Measurements from ENCODE around the gene BAD. TPM values are rescaled to one million over a fixed set of nuclear protein-coding genes. Genes with fewer than 3 reads are reported as not detected.

BAD gene
- total and polyA plus RNA-seq, 4 experiments from 2014 or later: 23.1 to 70.1 (median 37.2) TPM

GRCh38 chr11:64253043-64253442 is 31.4 kb downstream of the BAD start:
- Mint-ChIP-seq H3K4me3 (peak overlapping the region; percentile 2 to 66 (median 42)), H3K9me3 (no peaks in the 10 kb centered on the region), H3K27ac (peak overlapping the region in 2 of 7 donors; percentile 7 to 55), H3K27me3 (no peaks in the 10 kb centered on the region), H3K36me3 (peaks cover 0 to 8% of the 10 kb centered on the region in 2 donors), H3K4me1 (peaks cover 5 to 32% (median 10%) of the 10 kb centered on the region in 4 donors)
- CTCF ChIA-PET (ENCODE audit: partially characterized antibody): interaction anchor here (1.0 to 3.7 kb wide), 4 partner anchors 11 to 48 kb away, joined by 3 to 43 read pairs (median 10); no protein-coding TSS in a partner anchor
- Histone ChIP-seq H3K27ac (ENCODE audit: low read depth, low read length) (no peak overlapping the region), H3K36me3 (ENCODE audit: insufficient read depth, low read length) (peaks cover 3% of the 10 kb centered on the region), H3K4me1 (ENCODE audit: insufficient read depth, low read length) (peaks cover 31% of the 10 kb centered on the region), H3K4me3 (ENCODE audit: low read length in 2 of 2) (no peak overlapping the region), H3K27me3 (ENCODE audit: insufficient read depth, low read length) (no peaks in the 10 kb centered on the region), H3K9me3 (ENCODE audit: control insufficient read depth in 1 of 2, low read length in 2 of 2) (no peaks in the 10 kb centered on the region)
- no peak for DNase-seq
- POLR2A ChIA-PET (ENCODE audit: partially characterized antibody): interaction anchor here (1.8 to 38.9 kb wide), 4 partner anchors 10 to 44 kb away, joined by 6 to 937 read pairs (median 158); partner anchors contain the start of genes FERMT3 and FKBP2
- intact Hi-C loops (cut with micrococcal nuclease): no loop called here

- Mint-ChIP-seq H3K9me3 (no peaks in the 10 kb centered on the region), H3K4me3 (peak overlapping the region; percentile 81 to 89 (median 86)), H3K27me3 (no peaks in the 10 kb centered on the region), H3K36me3 (peaks cover 0 to 4% of the 10 kb centered on the region in 2 donors), H3K4me1 (peaks cover 5 to 36% (median 13%) of the 10 kb centered on the region in 4 donors), H3K27ac (peak overlapping the region; percentile 53 to 88 (median 82))
- CTCF ChIA-PET (ENCODE audit: partially characterized antibody): interaction anchor here (1.7 to 10.5 kb wide), 6 partner anchors 9 to 65 kb away, joined by 4 to 121 read pairs (median 30); partner anchors contain the start of genes CATSPERZ, ESRRA, FERMT3 and PRDX5
- H3K9me3 ChIP-seq (ENCODE audit: control insufficient read depth in 1 of 2, low read length in 2 of 2): no peaks in the 10 kb centered on the region
- DNase-seq: peak in 1 of 5 donors; percentile 17
- H3K4me3 ChIP-seq (ENCODE audit: low read length in 2 of 2): peak overlapping the region; percentile 17 to 56
- H3K27me3 ChIP-seq (ENCODE audit: insufficient read depth, low read length): no peaks in the 10 kb centered on the region
- peaks cover 3% of the 10 kb centered on the region for H3K36me3 ChIP-seq (ENCODE audit: insufficient read depth, low read length)
- intact Hi-C loops (cut with micrococcal nuclease): no loop called here
- H3K4me1 ChIP-seq (ENCODE audit: insufficient read depth, low read length): peaks cover 36% of the 10 kb centered on the region
- H3K27ac ChIP-seq (ENCODE audit: low read depth, low read length): peak overlapping the region; percentile 36
- POLR2A ChIA-PET (ENCODE audit: partially characterized antibody): interaction anchor here (1.2 to 38.9 kb wide), 9 partner anchors 10 to 66 kb away, joined by 3 to 937 read pairs (median 23); partner anchors contain the start of genes DNAJC4, FERMT3, FKBP2 and GPR137
These were observed 32.2 kb downstream of the BAD start for GRCh38 chr11:64252003-64252872.

- Histone ChIP-seq H3K27ac (ENCODE audit: low read depth, low read length) (peak overlapping the region; percentile 36), H3K27me3 (ENCODE audit: insufficient read depth, low read length) (no peaks in the 10 kb centered on the region), H3K36me3 (ENCODE audit: insufficient read depth, low read length) (peaks cover 3% of the 10 kb centered on the region), H3K4me3 (ENCODE audit: low read length in 2 of 2) (peak overlapping the region; percentile 17 to 56), H3K9me3 (ENCODE audit: control insufficient read depth in 1 of 2, low read length in 2 of 2) (no peaks in the 10 kb centered on the region), H3K4me1 (ENCODE audit: insufficient read depth, low read length) (peaks cover 40% of the 10 kb centered on the region)
- Mint-ChIP-seq H3K9me3 (no peaks in the 10 kb centered on the region), H3K4me3 (peak overlapping the region; percentile 81 to 89 (median 86)), H3K27ac (peak overlapping the region in 6 of 7 donors; percentile 53 to 88 (median 83)), H3K4me1 (peaks cover 5 to 40% (median 15%) of the 10 kb centered on the region in 4 donors), H3K36me3 (peaks cover 0 to 3% of the 10 kb centered on the region in 2 donors), H3K27me3 (no peaks in the 10 kb centered on the region)
- ChIA-PET CTCF (ENCODE audit: partially characterized antibody) (interaction anchor here (1.7 to 10.5 kb wide), 6 partner anchors 10 to 66 kb away, joined by 4 to 121 read pairs (median 30); partner anchors contain the start of genes CATSPERZ, ESRRA, FERMT3 and PRDX5), POLR2A (ENCODE audit: partially characterized antibody) (interaction anchor here (1.2 to 38.9 kb wide), 9 partner anchors 9 to 66 kb away, joined by 3 to 937 read pairs (median 23); partner anchors contain the start of genes DNAJC4, FERMT3, FKBP2 and GPR137)
- intact Hi-C loops (cut with micrococcal nuclease): loop anchor here (1.0 kb wide), 4 partner anchors 18 to 50 kb away; partner anchors contain the start of gene DNAJC4
- DNase-seq: no peak
These were observed 32.8 kb downstream of the BAD start for GRCh38 chr11:64251753-64252002.

- intact Hi-C loops (cut with micrococcal nuclease): loop anchor here (1.0 kb wide), 4 partner anchors 18 to 50 kb away; partner anchors contain the start of gene DNAJC4
- Histone ChIP-seq H3K9me3 (ENCODE audit: control insufficient read depth in 1 of 2, low read length in 2 of 2) (no peaks in the 10 kb centered on the region), H3K27me3 (ENCODE audit: insufficient read depth, low read length) (no peaks in the 10 kb centered on the region), H3K36me3 (ENCODE audit: insufficient read depth, low read length) (no peaks in the 10 kb centered on the region), H3K4me3 (ENCODE audit: low read length in 2 of 2) (peak within 1 kb of the TSS; percentile 17 to 56), H3K4me1 (ENCODE audit: insufficient read depth, low read length) (peaks cover 40% of the 10 kb centered on the region), H3K27ac (ENCODE audit: low read depth, low read length) (peak within 1 kb of the TSS; percentile 36)
- Mint-ChIP-seq H3K4me3 (peak within 1 kb of the TSS; percentile 84 to 89 (median 88)), H3K27ac (peak within 1 kb of the TSS; percentile 81 to 89 (median 85)), H3K27me3 (no peaks in the 10 kb centered on the region), H3K4me1 (peaks cover 5 to 40% (median 16%) of the 10 kb centered on the region in 4 donors), H3K9me3 (no peaks in the 10 kb centered on the region), H3K36me3 (peaks cover 0 to 2% of the 10 kb centered on the region in 2 donors)
- POLR2A ChIA-PET (ENCODE audit: partially characterized antibody): interaction anchor here (1.1 to 38.9 kb wide), 12 partner anchors 9 to 67 kb away, joined by 3 to 937 read pairs (median 12); partner anchors contain the start of genes BAD, DNAJC4, FERMT3 and FKBP2
- DNase-seq: peak; percentile 53 to 55 (median 53)
- CTCF ChIA-PET (ENCODE audit: partially characterized antibody): interaction anchor here (0.6 to 10.5 kb wide), 20 partner anchors 8 to 1686 kb away, joined by 3 to 121 read pairs (median 6); partner anchors contain the start of genes CATSPERZ, DNAJC4, ESRRA and FERMT3
These were observed 33.3 kb downstream of the BAD start, which contains the start of gene PLCB3 for GRCh38 chr11:64251016-64251752. PLCB3 (plus strand) TSS chr11:64251530; CDS start chr11:64251650, 120 bp downstream.

- POLR2A ChIA-PET (ENCODE audit: partially characterized antibody): interaction anchor here (1.1 to 38.9 kb wide), 12 partner anchors 8 to 67 kb away, joined by 3 to 937 read pairs (median 12); partner anchors contain the start of genes BAD, DNAJC4, FERMT3 and FKBP2
- H3K9me3 ChIP-seq (ENCODE audit: control insufficient read depth in 1 of 2, low read length in 2 of 2): no peaks in the 10 kb centered on the region
- no peaks in the 10 kb centered on the region for H3K36me3 ChIP-seq (ENCODE audit: insufficient read depth, low read length)
- Mint-ChIP-seq H3K36me3 (peaks cover 0 to 2% of the 10 kb centered on the region in 2 donors), H3K4me1 (peaks cover 5 to 46% (median 20%) of the 10 kb centered on the region in 4 donors), H3K27me3 (no peaks in the 10 kb centered on the region), H3K27ac (peak overlapping the region in 1 of 7 donors; percentile 68), H3K9me3 (no peaks in the 10 kb centered on the region), H3K4me3 (peak overlapping the region in 7 of 8 donors; percentile 44 to 89 (median 87))
- peaks cover 46% of the 10 kb centered on the region for H3K4me1 ChIP-seq (ENCODE audit: insufficient read depth, low read length)
- CTCF ChIA-PET (ENCODE audit: partially characterized antibody): interaction anchor here (0.6 to 10.5 kb wide), 22 partner anchors 8 to 1686 kb away, joined by 3 to 121 read pairs (median 6); partner anchors contain the start of genes CATSPERZ, DNAJC4, ESRRA and FERMT3
- no peak overlapping the region for H3K27ac ChIP-seq (ENCODE audit: low read depth, low read length)
- DNase-seq: no peak
- H3K27me3 ChIP-seq (ENCODE audit: insufficient read depth, low read length): no peaks in the 10 kb centered on the region
- H3K4me3 ChIP-seq (ENCODE audit: low read length in 2 of 2): peak overlapping the region in 1 of 2 donors; percentile 38
- intact Hi-C loops (cut with micrococcal nuclease): loop anchor here (1.0 kb wide), 4 partner anchors 19 to 51 kb away; partner anchors contain the start of gene DNAJC4
These were observed 34.0 kb downstream of the BAD start for GRCh38 chr11:64250415-64251015.

All from CD4-positive, alpha-beta memory T cell (primary cell).